KMS-11 (cell line): Measurements from ENCODE around the gene LUZP2.

Source experiments
- H2AFZ ChIP-seq: fragments of 200-600 bp; sonication (generic); 2 replicates; pipeline ENCODE4 v1.6.1; 2016; ENCODE audit warnings: antibody characterized with exemption, mixed run types, low read depth
- H3K27ac ChIP-seq: fragments of 200-600 bp; sonication (generic); 2 replicates; pipeline ENCODE4 v1.6.1; 2016; ENCODE audit warnings: mild to moderate bottlenecking, mixed run types
- H3K27me3 ChIP-seq: fragments of 200-600 bp; sonication (generic); 2 replicates; pipeline ENCODE4 v1.6.1; 2017; ENCODE audit warnings: mild to moderate bottlenecking, low read depth, mixed run types, moderate library complexity; ENCODE audit not compliant: insufficient read depth
- H3K36me3 ChIP-seq: fragments of 200-600 bp; sonication (generic); 2 replicates; pipeline ENCODE4 v1.6.1; 2017; ENCODE audit warnings: mild to moderate bottlenecking, mixed run types; ENCODE audit not compliant: insufficient read depth
- H3K4me1 ChIP-seq: fragments of 200-600 bp; sonication (generic); 2 replicates; pipeline ENCODE4 v1.6.1; 2016; ENCODE audit warnings: mild to moderate bottlenecking, low read depth, mixed run types; ENCODE audit not compliant: poor library complexity, severe bottlenecking
- H3K4me2 ChIP-seq: fragments of 200-600 bp; sonication (generic); 2 replicates; pipeline ENCODE4 v1.7.0; 2016; ENCODE audit warnings: mild to moderate bottlenecking, mixed run types
- H3K4me3 ChIP-seq: fragments of 200-600 bp; sonication (generic); IDR thresholded peaks from 2 replicates; pipeline ENCODE4 v1.6.1; 2017; ENCODE audit warnings: low read depth, low read length, mixed read lengths; ENCODE audit not compliant: insufficient read depth
- H3K79me2 ChIP-seq: fragments of 200-600 bp; sonication (generic); 2 replicates; pipeline ENCODE4 v1.6.1; 2016; ENCODE audit warnings: low read depth, mixed run types; ENCODE audit not compliant: insufficient read depth
- H3K9ac ChIP-seq: fragments of 200-600 bp; sonication (generic); 2 replicates; pipeline ENCODE4 v1.6.1; 2016; ENCODE audit warnings: mild to moderate bottlenecking, mixed run types
- H4K20me1 ChIP-seq: fragments of 200-600 bp; sonication (generic); 2 replicates; pipeline ENCODE4 v1.6.1; 2016; ENCODE audit warnings: mild to moderate bottlenecking, mixed run types; ENCODE audit not compliant: insufficient read depth
- TF ChIP-seq, protein P1 (sequence below): fragments of 200-600 bp; sonication (generic); conservative IDR thresholded peaks from 2 replicates; pipeline ENCODE4 v1.6.1; 2017; ENCODE audit warnings: low read depth, mild to moderate bottlenecking, antibody characterized with exemption, low read length, moderate library complexity, mixed read lengths

Gene LUZP2

DNA sequence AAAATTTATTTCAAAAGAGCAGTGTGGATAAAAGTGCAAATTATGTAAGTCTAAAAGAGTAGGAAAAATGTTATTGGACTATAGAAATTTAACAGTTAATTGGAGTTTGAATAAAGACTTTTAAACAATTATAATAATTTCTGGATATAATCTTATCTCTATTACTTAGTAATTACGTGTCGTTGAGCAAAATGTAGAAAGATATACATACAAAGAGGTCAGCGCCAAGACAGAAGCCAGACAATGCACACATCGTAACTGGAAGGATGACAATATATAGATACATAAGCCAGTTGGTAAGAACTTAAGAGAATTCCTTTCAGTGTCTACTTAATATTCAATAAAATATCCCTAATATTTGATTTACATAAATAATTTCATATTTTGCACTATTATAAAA, 157.0 kb downstream of the LUZP2 start:
- Histone ChIP-seq H3K4me1 (no peaks in the 10 kb centered on the region), H3K27ac (no peak overlapping the region), H2AFZ (no peak overlapping the region), H3K9ac (no peak overlapping the region), H3K4me2 (no peak overlapping the region), H3K36me3 (no peaks in the 10 kb centered on the region), H4K20me1 (no peaks in the 10 kb centered on the region), H3K27me3 (no peaks in the 10 kb centered on the region), H3K4me3 (no peak overlapping the region), H3K79me2 (no peaks in the 10 kb centered on the region)
- TF ChIP-seq, protein P1, sequence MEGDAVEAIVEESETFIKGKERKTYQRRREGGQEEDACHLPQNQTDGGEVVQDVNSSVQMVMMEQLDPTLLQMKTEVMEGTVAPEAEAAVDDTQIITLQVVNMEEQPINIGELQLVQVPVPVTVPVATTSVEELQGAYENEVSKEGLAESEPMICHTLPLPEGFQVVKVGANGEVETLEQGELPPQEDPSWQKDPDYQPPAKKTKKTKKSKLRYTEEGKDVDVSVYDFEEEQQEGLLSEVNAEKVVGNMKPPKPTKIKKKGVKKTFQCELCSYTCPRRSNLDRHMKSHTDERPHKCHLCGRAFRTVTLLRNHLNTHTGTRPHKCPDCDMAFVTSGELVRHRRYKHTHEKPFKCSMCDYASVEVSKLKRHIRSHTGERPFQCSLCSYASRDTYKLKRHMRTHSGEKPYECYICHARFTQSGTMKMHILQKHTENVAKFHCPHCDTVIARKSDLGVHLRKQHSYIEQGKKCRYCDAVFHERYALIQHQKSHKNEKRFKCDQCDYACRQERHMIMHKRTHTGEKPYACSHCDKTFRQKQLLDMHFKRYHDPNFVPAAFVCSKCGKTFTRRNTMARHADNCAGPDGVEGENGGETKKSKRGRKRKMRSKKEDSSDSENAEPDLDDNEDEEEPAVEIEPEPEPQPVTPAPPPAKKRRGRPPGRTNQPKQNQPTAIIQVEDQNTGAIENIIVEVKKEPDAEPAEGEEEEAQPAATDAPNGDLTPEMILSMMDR, result no peak

DNA sequence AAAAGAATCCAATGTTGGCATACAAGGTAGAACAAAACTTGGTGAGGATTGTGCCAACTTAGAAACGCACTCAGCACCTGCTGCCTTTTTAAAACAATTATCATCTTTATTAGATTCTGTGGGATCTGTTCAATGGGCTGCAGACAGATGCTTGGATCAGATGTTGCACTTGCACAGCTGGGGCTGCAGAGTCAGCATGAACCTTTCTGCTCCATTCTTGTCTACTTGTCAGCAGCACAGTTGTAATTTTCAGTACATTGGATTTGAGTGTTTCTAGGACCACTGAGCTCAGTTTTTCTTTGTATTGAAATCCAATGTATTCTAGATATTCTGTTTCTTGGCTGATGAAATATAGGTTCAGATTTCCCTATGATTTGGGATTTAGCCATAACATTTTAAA, 164.5 kb downstream of the LUZP2 start:
- Histone ChIP-seq H2AFZ (no peak overlapping the region), H3K27me3 (no peaks in the 10 kb centered on the region), H3K79me2 (no peaks in the 10 kb centered on the region), H3K27ac (no peak overlapping the region), H3K4me3 (no peak overlapping the region), H3K36me3 (no peaks in the 10 kb centered on the region), H3K4me1 (no peaks in the 10 kb centered on the region), H3K4me2 (no peak overlapping the region), H4K20me1 (no peaks in the 10 kb centered on the region), H3K9ac (no peak overlapping the region)
- TF ChIP-seq, protein P1, result no peak

DNA sequence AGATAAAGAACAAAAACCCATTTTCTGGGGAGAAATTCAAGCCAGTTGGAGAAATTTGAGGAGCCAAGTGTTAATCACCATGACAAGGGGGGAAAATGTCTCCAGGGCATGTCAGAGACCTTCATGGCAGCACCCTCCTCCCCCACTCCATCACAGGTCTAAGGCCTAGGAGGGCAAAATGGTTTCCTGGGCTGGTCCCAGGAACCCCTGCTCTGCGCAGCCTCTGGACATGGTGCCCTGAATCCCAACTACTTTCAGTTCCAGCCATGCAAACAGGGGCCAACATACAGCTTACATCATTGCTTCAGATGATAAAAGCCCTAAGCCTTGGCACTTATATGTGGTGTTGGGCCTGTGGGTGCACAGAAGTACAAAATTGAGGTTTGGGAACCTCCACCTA, 167.5 kb downstream of the LUZP2 start:
- no peaks in the 10 kb centered on the region for H3K27me3 ChIP-seq
- H3K4me1 ChIP-seq, result no peaks in the 10 kb centered on the region
- TF ChIP-seq, protein P1, result no peak
- H3K27ac ChIP-seq, result no peak overlapping the region
- H3K4me2 ChIP-seq, result no peak overlapping the region
- H2AFZ ChIP-seq, result no peak overlapping the region
- no peaks in the 10 kb centered on the region for H4K20me1 ChIP-seq
- no peak overlapping the region for H3K4me3 ChIP-seq
- no peak overlapping the region for H3K9ac ChIP-seq
- no peaks in the 10 kb centered on the region for H3K79me2 ChIP-seq
- H3K36me3 ChIP-seq, result no peaks in the 10 kb centered on the region

DNA sequence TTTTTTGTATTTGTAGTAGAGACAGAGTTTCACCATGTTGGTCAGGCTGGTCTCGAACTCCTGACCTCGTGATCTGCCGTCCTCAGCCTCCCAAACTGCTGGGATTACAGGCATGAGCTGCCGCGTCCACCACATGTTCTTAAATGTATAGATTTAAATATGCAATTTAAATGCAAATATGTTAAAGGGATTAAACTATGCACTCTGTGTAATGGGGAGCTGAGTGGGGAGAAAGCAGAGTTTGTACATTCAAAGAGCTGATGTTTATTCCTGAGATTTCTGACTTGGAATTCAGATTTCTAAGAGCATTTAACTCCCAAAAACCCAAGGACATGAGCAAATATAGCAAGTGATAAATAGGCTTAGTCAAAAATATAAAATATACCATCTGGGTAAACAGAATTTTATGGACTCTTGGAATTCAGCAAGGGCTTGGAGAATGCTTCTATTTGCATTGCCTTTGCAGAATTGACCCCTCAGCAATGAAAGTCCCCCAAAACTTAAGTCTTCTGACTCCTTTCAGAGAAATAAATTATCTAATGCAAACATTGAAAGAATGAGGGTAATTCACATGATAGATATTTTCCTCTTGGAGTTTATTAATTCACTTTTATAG, 170.6 kb downstream of the LUZP2 start:
- H3K4me2 ChIP-seq, result no peak overlapping the region
- no peak overlapping the region for H3K9ac ChIP-seq
- no peak overlapping the region for H2AFZ ChIP-seq
- no peaks in the 10 kb centered on the region for H3K79me2 ChIP-seq
- H3K4me3 ChIP-seq, result no peak overlapping the region
- TF ChIP-seq, protein P1, result no peak
- no peaks in the 10 kb centered on the region for H3K4me1 ChIP-seq
- no peaks in the 10 kb centered on the region for H3K36me3 ChIP-seq
- H3K27me3 ChIP-seq, result no peaks in the 10 kb centered on the region
- no peak overlapping the region for H3K27ac ChIP-seq
- H4K20me1 ChIP-seq, result no peaks in the 10 kb centered on the region
